ENCODE results near the gene SLC39A3.

The SLC39A3 gene

DNA sequence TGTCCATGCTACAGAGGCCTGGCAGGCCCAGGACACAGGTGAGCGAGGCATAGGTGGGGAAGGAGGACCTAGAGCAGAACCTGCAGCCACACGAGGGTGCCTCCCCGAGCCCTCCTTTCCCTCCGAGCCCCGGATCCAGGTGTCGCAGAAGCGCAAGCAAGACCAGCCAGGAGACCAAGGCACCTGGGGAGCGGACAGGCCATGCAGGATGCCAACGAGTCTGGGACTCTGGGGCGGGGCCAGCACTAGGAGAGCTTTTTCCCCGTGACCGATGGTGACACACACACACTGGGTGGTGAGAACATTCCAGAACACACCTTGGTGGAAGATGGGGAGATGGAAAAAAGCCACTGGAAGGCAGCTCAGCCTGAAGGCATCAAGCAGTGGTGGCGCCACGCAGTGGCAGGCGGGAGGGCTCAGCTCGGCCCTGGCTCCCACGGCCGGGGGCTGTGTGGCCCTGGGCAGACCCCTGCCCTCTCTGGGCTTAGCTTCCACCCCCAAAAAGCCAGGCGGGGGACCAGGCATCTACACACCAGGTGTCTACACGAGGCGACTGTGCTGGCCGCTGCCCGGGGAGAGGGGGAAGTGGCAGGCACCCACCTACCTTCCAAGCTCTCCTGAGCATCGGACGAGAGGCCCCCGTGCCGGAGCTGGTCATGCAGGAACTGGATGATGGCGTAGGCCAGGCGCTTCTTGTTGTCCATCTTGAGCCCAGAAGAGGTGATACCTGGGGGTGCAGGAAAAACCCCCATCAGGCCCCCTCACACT, 28.7 kb upstream of the SLC39A3 start:
- no peak for DNase-seq

DNA sequence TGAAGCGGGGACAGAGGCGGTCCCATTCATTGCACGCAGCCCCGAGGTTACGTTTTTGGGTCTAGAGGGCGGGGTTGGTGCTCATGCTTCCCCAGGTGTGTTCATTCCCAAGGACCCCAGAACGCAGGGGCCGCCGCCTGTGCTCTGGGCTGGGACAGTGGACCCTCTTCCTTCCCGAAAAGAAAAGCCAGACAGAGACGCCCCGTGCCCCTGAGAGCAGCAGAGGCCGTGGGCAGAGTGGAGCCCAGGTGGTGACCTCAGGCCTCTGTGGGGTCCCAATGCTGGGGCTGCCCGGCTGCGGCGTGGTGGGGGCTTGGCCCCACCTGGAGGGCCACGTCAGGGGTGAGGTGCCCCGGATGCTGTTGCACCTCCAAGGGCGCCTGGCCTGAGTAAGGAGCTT, 27.9 kb upstream of the SLC39A3 start:
- no peak for DNase-seq

DNA sequence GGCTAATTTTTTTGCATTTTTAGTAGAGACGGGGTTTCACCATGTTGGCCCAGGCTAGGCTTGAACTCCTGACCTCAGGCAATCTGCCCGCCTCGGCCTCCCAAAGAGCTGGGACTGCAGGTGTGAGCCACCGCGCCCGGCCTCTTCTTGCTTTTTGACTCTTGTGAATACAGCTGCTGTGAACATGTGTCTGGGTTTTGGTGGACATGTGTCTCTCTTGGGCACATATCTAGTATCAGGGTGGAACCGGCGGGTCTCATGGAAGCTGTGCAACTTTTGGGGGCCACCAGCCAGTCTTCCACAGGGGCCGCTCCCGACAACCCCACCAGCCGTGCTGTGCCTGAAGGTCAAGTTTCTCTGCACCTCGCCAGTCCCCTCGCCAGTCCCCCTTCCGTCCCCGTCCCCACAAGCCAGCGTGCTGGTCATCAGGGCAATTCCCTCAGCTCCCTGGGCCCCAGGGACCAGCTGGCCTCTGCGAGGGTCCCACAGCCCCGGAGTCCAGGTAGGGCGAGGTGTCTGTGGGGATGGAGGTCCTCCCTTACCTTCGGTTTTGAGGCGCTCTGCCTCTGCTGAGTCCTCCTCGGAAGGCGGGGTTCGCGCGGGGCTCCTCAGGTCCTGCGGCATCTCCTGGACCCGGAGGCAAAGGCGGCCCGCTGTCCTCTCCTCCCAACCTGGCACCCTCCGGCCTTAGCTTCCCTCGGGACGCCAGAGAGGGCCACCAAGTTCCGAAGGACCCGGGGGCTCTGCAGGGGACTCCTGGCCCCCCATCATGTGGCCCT, 27.0 kb upstream of the SLC39A3 start:
- DNase-seq, result no peak

DNA sequence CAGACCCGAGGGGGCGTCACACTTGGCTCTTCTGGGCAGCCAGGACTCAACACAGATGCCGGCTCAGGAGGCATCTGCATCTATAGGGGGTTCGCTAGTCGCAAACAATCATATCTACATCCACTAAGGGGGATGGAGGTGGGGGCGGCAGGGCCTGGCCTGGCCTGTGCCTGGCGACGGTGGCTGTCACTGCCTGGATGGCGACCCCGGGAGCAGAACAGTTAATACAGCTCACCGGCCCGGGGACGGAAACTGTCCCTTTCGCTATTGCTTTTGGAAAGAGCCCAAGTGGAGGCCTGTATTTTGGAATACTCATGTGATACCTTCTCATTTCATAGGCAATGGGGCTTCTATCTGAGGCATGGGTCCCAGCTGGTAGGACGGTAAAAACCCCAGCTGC, 25.6 kb upstream of the SLC39A3 start:
- DNase-seq, result no peak

DNA sequence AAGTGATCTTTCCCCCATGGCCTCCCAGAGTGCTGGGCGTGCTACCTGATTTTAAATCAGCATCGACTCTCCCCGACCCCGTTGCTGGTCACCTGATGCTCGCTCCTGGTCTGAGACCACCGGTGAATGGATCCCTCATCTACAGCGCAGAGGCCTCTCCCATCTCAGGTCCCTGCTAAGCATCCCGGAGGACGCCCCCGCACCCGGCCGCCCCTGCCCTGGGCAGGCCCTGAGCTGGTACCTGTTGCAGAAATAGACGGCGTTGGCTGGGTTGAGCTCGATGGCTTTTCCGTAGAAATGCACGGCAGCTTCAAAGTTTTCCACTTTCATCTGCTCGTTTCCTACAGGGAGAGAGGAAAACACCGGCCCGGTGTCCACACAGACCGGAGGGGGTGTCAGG, 25.1 kb upstream of the SLC39A3 start:
- DNase-seq, result no peak

DNA sequence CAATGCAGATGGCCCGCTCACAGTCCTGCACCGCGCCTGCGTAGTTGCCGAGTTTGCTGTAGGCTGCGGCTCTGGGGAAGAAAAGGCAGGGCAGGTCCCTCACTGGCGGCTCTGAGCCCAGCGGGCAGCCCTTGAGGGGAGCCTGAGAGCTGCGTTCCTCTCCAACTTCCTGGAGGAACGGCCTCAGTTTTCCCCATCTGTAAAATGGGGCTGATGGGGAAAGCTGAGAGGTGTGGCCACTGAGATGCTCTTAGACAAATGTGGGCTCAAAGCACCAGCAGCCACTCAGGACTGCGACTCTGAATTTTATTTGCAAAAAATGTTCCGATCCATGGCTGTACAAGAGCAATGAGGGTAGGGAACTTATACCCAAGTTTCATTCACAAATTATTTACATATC, 23.9 kb upstream of the SLC39A3 start:
- no peak for DNase-seq

DNA sequence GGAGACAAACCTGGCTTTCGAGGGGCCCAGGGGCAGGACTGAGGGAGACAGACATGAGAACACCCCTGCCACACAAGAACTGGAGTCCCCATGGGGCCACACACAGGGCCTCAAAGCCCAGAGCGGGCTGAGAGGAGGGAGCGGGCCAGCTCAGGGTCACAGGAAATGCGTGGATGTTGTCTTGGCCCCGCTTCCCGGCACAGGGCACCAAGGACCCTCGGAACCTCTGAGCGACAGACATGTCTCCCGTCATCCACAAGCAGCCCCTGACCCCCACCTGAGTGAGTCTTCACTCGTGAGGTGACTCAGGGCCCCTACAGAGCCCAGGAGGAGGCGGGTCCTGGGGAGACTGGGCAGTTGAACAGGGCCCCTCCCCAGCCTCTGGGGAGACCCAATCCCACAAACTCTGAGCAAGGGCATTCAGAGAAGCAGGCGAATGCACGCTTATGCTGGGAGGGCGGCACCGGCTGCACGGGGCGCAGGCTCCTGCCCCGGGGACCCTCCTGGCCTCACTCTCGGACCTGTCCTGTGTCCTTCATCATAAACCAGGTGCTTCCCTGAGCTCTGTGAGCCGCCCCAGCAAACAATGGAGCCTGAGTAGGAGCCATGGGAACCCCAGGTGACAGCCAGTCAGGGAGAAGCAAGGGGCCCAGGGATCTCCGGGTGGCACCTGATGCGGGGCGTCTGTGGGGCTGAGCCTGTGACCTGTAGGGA, 23.1 kb upstream of the SLC39A3 start:
- no peak for DNase-seq

DNA sequence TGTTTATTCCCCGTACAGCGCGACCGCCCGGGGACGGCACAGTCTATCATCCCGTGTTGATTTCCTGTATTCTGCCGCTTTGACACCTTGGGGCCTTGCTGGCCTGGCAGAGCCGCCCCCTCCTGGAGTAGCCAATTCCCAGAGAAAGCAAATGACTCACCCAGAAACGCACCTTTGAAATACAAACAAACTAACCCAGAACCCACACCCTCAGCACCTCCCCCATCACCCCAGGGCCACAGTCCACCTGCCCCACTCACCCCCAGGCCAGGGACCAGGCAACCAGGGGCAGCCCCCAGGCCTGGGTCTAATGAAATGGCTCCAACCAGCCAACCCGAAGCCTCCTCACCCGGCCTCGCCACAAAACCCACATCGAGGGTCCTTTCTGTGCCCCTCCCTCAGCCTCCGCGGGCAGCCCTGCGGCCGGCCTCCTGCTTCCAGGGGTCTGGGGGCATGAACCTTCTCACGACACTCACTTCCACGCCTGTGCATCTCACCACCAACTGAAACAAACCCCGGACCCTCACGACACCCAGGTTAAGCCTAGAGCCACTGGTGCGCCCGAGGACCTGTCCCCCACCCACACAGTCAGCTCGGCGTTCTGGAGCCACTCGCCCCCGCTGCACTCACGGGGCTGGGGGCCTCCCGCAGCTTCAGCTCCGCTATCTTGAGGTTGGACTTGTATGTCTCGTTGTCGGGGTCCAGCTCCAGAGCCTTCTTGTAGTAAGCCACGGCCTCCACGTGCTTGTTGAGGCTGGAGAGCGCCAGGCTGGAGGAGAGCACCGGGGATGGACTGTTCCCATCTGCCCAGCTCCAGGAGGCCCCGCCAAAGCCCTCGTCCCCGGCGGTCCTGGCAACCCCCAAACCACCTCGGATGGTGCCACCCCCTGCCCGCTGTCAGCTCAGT, 22.3 kb upstream of the SLC39A3 start:
- no peak for DNase-seq

DNA sequence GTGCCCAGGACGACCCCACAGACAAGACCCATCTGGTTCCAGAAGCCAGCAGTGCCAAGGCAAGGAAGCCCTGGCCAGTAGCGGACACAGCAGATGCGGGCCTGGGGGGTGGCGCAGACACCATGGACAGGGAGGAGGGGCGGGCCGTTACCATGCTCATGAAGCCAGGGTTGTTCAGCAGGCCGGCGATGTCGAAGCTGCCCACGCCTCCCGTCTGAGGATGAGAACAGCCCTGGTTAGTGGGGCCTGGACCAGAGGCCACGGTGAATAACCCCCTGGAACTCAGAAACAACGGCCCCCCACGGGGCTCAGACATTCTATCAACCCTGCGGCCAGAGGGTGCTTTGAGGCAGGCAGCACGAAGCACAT, 21.5 kb upstream of the SLC39A3 start:
- DNase-seq, result no peak

DNA sequence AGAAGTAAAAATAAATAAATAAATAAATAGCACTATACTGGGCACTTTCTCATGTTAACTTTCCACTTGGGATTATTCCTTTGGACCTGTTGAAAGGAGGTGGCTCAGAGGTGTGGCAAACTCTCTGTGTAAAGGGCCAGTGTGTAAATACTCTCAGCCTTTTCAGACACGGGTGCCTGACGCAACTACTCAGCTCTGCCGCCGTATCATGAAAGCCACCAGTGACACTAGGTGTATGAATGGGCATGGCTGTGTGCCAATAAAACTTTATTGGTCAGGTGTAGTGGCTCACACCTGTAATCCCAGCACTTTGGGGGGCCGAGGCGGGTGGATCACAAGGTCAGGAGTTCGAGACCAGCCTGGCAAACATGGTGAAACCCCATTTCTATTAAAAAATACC, 20.1 kb upstream of the SLC39A3 start:
- no peak for DNase-seq

DNA sequence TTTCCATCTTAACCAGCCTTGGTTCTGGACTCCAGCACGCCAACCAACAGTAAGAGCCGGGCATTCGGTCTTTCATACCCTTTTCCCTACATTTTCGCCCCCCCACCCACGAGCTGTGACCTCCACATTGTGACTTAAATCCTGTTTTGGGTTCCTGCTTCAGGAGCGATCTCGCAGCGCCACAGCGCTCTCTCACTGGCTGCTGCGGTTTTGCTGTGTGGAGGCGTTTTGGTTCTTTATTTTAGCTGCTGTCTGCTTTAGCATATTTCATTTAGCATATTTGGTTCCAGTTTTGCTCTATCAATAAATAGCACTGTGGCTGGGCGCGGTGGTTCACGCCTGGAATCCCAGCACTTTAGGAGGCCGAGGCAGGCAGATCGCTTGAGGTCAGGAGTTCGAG, 19.5 kb upstream of the SLC39A3 start:
- DNase-seq, result no peak

DNA sequence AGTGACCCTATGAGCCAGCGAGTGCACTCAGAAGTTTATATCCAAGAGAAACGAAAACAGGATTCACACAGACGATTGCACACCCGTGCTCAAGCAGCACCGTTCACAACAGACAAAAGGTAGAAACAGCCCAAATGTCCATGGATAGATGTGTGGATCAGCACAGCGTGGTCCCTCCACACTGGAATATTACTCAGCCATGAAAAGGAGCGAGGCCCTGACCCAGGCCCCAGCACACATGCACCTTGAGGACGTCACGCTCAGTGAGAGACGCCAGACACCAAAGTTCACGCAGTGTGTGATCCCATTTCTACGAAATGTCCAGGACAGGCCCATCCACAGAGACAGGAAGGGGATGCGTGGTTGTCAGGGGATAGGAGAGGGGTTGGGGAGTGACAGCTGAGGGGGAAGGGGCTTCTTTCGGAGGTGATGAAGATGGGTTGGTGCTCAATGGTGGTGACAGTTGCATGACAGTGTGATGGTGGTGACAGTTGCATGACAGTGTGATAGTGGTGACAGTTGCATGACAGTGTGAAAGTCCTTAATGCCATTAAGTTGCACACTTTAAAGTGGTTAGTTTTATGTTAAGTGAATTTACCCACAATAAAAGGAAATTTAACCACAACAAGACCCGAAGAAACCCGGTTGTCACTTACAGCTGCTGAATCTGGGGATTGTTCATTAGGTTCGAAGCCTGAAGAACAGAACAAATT, 18.9 kb upstream of the SLC39A3 start:
- no peak for DNase-seq

DNA sequence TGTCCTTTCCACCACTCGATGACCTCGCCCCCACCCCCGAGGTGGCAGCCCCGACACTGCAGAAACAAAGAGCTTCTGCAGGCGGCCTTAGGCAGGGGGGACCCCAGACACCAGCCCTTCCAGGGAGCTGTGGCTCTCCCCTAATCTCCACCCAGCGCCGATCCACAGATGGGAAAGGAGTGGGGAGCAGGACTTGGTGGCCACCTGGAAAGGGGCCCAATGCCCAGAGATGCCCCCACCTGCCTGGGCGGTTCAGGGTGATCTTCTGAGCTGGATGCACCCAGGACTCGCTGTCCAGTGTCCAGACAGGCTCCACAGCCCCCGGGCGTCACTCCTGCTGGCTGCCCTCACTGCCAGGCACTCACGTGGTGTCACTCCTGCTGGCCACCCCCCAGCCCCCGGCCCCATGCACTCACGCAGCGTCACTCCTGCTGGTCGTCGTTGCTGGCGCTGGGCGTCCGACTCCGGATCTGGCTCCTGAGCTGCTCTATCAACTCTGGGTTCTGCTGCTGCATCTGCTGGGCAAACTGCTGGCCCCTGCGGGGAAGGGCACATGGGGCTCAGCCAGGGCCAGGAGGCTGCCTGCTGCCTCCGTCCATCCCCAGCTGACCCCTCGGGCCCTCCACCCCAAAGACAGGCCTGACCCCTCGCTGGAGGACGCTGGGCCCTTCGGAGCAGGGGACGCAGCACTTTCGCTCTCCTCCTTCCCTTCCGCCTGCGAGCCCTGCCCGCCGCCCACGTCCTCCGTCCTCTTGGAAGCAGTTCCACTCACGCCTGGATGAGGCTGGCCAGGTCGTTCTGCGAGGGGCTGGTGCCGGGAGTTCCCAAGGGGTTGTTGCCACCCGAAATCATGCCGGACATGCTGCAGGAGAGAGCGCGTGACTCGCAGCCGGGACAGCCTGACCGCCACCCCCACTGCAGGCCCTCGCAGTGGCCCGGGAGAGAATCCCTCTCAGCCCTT, 17.4 kb upstream of the SLC39A3 start:
- no peak for DNase-seq

DNA sequence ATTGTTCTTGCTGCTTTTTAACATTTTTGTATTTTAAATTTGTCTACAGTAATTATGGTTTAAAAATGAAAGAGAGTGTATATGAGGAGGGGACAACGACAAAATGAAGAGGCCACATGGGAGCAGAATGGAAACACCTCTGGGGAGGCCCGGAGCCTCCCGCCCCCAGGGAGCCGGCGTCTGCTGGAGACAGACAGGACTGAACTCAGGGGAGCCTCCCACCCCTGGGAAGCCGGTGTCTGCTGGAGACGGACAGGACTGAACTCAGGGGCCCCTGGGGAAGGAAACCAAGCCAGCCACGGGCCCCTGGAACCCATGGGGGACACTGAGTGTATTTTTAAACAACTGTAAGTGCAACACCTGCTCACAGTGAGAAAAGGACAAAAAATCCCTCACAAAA, 16.7 kb upstream of the SLC39A3 start:
- no peak for DNase-seq

DNA sequence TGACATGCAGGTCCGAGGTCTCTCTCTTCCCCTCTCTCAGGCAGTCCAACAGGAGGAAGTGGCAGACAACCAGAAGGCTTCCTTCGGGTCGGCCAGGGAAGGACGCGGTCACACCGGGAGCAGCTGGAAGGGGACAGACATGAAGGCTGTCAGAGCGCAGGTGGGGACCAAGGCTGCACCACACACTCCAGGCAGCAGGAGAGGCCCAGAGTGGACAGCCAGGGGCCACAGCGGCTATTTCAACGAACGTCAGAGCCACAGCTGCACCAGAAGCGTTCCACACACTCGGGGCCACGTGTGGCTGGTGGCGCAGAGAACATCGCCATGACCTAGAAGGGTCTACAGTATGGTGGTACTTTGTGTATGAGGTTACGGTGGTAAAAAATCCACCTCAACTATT, 16.0 kb upstream of the SLC39A3 start:
- DNase-seq, result no peak

DNA sequence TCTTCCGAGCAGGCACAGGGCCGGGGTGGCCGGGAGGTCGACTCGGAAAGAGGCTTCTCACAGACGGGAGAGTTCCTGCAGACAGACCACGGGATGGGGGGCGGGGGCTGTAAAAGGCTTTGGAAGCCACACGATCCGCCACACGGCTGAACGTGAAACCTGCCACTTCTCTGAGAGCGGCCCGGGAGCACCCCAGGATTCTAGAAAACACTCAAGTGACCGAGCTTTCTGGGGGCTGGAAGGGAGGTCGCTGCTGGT, 15.6 kb upstream of the SLC39A3 start:
- DNase-seq, result no peak

DNA sequence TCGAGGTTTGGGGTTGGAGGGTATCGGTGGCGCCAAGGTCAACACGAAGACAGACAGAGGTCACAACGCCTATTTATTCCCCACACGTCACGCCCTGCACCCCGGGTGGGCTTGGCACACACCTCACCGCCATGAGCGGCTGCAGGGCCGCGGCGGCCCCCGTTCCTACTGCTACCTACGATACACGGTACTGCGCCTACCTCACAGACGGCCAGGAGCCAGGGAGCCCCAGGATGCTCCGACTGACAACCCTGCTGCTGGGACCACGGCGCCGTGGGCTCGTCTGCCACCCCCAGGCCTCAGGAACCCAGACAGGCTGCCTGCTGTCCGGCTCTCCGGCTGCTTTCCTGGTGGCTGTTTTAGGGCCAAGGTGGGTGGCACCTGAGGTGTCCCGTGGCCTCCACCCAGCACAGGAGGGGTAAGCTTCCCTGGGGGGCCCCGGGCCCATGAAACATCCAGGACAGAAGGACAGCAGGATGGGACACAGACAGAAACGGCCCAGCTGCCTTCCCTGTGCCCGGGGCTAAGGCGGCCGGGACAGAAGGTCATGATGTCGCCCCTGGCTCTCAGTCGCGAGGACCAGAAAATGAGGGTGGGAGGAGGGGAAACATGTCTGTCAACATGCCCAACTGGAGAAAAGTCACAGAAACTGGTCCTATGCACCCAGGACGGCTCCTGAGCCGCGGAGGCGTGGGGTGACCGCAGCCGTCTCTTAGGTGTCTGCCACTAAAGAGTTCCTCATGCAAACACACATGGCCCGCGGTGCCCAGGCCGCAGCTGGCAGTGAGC, 15.0 kb upstream of the SLC39A3 start:
- no peak for DNase-seq

DNA sequence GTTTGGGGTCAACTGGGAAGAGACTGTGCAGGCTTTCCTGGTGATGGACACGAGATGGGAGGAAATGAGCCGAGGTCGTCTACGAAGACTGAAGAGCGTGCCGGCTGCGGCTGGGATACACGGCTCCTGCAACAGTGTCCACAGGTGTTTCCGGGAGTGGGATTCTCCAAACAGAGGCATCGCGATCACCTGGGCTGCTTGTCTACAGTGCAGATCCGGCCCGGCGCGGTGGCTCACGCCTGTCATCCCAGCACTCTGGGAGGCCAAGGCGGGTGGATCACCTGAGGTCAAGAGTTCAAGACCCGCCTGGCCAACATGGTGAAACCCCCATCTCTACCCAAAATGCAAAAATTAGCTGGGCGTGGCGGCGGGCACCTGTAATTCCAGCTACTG, 11.6 kb upstream of the SLC39A3 start:
- DNase-seq, result no peak

DNA sequence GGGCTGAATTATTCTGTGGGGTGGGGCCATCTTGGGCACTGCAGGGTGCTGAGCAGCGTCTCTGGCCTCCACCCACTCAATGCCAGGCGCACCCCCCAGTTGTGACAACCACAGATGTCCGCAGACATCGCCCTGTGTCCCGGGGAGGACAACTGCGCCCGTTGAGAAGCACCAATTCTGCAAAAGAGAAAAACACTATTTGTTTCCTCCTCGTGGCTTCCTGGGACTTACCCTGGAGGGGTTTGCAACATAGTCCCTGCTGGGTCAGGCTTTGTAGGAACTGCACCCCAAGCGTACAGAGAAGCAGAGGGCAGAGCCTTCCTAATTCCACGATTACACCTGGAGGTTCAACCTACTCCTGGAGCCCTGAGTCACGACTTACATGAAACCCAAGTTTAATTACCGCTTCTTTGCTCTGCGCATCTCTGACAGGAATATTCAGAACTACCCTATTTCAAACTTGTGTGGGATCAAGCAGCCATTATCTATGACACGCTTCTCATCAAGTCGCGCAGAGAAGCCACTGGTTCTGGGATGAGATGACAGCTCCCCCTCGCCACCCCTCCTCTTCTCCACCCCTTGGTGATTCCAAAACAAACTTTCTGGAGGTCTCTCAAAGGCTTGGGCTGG, 11.1 kb upstream of the SLC39A3 start:
- DNase-seq, result no peak

DNA sequence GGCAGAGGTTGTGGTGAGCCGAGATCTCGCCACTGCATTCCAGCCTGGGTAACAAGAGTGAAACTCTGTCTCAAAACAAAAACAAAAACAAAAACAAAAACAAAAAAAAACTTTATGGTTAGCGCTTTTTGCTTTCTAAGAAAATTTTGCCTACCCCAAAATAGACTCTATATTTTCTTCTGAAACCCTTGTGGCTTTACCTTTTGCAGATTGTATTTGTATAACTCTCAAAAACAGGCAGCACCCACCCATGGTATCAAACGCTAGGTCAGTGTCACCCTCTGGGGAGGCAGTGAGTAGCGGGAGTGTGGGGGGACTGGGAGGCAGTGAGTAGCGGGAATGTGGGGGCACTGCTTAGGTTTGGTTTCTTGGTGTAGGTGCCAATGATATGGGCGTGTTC, 7.5 kb upstream of the SLC39A3 start:
- DNase-seq, result no peak

Data from DMS53 (cell line).